NCI-H2196 (cell line): Measurements from ENCODE around the gene PRDM7.
"Not testable (repeated sequence)": the region's sequence is repeated elsewhere in the genome, so short reads cannot be mapped to it uniquely, and the experiment has no call there.

Experiments used
- DNase-seq: peaks from one replicate; lab custom pipeline; 2025; ENCODE audit not compliant: unreplicated experiment; lab: John Stamatoyannopoulos, UW

The PRDM7 gene

DNA sequence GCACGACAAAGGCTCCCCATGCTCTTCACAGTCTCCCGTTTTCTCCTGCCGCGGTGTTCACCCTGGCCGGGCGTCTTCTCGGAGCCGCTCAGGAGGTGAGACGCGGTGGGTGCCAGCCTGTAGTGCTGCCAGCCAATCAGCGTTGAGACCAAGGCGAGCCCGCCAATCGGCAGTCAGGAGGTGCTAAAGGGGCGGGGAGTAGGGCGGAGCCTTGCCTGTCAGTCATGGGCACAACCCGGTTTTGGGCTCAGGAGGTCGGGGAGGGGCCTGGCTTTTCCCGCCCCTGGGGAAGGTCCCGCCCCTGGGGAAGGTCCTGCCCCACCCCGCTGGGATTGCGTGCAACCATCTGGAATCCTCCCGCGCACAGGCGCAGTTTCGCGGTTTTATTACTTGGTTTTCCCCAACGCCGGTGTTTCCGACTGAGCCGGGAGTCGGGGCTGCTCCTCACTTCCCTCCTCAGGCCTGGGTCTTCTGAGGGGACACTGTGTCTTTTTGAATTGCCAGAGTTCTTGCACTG is at the start of gene PRDM7:
TSS of gene PRDM7 (minus strand) at position 92 of the 517 bp plus-strand sequence. CDS start 1,421 bp downstream, outside the sequence.
- DNase-seq, result peak; percentile 86

DNA sequence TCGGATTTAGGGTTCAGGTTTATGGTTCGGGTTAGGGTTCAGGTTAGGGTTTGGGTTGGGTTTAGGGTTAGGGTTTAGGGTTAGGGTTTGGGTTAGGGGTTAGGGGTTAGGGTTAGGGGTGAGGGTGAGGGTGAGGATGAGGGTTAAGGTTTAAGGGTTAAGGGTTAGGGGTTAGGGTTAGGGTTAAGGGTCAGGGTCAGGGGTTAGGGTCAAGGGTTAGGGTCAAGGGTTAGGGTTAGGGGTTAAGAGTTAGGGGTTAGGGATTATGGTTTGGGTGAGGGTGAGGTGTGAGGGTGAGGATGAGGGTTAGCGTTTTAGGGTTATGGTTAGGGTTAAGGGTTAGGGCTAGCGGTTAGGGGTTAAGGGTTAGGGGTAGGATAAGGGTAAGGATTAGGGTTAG is 44.7 kb upstream of the PRDM7 start:
- not testable (repeated sequence) for DNase-seq

GRCh38 chr16:90107617-90108016 is 30.5 kb upstream of the PRDM7 start:
- DNase-seq, result not testable (repeated sequence)

GRCh38 chr16:90107060-90107459 is 29.9 kb upstream of the PRDM7 start:
- DNase-seq, result not testable (repeated sequence)

- not testable (repeated sequence) for DNase-seq
Observed at GRCh38 chr16:90106271-90106670, 29.1 kb upstream of the PRDM7 start.

DNA sequence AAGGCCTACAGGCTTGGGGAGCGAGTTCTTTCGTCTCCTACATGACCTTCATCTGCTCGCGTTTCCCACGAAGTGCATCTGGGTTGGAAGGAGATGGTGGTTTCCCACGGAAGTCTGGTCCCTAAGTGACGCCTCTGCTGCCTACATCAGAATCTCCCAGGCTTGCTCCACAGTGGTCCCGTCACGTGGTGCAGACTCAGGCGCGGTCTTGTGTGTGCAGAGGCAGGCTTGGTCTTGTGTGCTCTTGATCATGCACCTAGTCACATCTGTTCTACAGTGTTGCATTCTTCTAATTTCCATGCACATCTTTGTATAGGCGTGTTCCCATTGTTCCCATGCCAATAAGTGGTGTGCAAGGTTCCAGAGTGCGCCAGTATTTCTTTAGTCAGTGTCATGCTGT is 27.6 kb upstream of the PRDM7 start:
- not testable (repeated sequence) for DNase-seq

DNA sequence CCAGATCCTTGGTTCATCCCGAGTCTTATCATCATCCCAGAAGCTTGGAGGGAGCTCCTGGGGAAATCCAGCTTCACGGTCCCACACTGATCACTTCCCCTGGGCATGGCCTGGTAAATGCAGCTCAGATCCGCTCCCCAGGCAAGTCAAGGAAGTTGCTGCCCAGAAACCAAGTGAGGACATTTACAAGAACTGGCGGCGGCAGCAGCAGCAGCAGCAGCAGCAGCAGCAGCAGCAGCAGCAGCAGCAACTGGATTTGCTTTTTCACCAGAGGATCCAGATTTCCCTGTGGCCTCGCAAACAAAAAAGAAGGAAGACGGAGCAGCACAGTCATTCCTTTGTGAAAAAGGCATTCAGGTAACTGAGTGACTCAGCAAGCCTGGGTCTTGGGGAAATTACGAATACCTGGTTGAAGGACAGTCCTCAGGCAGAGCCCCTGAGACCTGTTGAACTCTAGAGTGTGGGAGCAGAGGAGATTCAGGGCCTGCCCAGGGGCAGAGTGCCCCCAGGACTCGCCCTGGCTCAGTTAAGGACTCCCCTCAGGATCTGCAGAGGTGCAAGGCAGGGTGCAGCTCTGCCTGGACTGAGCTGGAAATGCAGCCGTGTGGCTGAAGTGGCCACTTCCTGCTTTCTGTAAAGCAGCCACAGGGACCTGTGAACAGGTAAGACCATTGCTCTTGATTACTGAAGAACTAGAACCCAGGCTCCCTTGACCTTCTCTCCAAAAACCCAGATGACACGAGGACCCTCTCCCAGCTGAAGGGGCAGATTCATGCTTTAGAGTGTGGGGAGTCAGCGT is 25.2 kb upstream of the PRDM7 start:
- DNase-seq, result not testable (repeated sequence)

GRCh38 chr16:90101332-90101731 is 24.2 kb upstream of the PRDM7 start:
- DNase-seq, result not testable (repeated sequence)

- not testable (repeated sequence) for DNase-seq
Observed at GRCh38 chr16:90100790-90101189, 23.7 kb upstream of the PRDM7 start.

- DNase-seq, result not testable (repeated sequence)
Observed at GRCh38 chr16:90100229-90100628, 23.1 kb upstream of the PRDM7 start.

DNA sequence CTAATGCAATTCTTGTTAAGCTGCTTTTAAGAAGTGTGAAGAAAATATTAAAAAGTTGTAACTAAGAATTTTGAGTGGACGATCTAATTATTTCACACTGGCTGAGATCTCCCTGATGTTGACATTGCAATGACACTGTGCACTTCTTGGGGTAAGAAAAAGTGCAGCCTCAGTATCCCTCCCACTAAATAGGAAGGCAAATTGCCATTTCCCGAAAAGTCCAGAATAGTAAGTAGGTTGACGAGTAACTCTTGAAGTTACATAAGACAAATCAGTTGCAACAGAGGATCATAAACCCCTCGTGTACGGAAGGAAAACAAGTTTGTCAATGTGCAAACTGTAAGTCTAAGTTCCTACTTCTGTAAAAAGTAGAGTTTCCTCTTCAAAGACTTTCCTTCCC is 21.8 kb upstream of the PRDM7 start:
- DNase-seq, result not testable (repeated sequence)

DNA sequence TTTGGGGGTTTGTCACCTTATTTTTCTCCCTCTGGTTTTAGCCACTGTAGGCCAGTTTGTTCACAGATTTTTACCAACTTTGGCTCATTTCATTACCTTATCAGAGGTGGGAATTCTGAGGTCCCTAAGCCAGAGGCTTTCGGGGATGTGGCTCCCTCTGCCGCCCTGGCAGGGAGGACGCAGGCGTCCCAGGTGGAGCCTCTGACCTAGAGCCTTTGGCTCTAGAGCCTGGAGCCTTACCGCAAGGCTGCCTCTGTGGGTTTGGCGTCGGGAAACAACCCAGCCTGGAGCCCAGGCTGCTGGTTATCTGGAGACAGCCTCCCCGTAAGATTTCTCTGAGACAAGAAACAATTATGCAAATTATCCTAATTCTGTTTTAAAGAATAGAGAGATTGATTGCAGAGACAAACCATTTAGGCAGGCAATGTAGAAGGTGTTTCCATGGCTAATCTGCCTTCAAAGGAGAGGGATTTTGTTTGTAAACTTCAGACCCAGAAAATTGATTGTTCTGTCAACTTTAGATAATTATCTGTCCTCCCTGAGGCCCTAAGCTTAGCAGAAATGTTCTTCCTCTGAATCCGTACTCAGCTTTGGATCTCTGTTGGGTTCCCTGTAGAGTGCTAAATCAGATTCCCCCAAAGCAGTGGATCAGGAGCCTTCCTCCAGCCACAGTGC is 20.0 kb upstream of the PRDM7 start:
- not testable (repeated sequence) for DNase-seq

GRCh38 chr16:90094791-90095190 is 17.7 kb upstream of the PRDM7 start:
- DNase-seq, result not testable (repeated sequence)

GRCh38 chr16:90094296-90094695 is 17.2 kb upstream of the PRDM7 start:
- not testable (repeated sequence) for DNase-seq

GRCh38 chr16:90093799-90094198 is 16.7 kb upstream of the PRDM7 start:
- DNase-seq, result not testable (repeated sequence)

DNA sequence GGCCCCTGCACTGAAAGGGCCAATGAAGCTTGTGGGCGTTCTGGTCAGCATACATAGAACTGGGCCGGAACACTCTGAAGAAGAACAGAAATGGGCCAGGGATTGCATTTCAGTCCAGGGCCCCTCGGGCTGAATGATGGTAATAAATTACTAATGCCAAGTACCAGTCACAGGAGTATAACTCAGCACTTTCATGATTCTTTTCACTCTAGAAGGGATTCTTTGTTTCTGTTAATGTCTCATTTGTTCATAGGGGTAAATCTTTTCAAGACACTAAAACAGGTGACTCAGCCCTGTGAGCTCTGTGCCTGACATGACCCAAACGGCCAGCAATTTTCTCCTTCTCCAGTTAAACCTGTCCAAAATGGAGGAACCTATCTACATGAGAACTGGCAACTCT is 15.7 kb upstream of the PRDM7 start:
- DNase-seq, result not testable (repeated sequence)

- no peak for DNase-seq
Observed at GRCh38 chr16:90084215-90084950, 7.3 kb upstream of the PRDM7 start.

DNA sequence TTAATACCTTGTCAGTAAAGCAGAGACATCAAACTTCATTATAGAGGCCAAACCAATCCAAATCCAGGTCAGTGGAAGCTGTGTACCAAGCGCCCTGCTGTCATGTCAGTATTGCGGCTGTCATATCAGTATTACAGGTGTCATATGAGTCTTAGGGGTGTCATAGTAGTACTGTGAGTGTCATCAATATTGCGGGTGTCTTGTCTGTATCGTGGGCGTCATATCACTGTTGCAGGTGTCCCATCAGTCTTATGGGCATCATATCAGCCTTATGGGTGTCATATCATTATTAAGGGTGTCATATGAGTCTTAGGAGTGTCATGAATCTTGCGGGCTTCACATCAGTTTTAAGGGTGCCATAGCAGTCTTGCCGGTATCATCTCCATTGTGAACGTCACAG is 6.0 kb upstream of the PRDM7 start:
- no peak for DNase-seq

DNA sequence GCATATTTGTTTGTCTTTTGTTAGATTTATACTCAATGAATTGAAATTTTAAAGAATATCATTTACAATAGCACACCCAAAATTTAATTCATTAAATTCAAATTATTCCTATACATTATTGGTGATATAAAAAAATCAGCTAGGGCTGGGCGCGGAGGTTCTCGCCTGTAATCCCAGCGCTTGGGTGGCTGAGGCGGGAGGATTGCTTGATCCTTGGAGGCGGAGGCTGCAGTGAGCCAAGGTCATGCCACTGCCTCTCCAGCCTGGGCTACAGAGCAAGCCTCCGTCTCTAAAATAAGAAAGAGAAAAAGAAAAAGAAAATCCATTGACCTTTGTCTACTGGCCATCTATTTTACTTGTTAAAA is 4.5 kb upstream of the PRDM7 start:
- no peak for DNase-seq

GRCh38 chr16:90078579-90078895 is 1.4 kb upstream of the PRDM7 start:
- peak; percentile 22 for DNase-seq

DNA sequence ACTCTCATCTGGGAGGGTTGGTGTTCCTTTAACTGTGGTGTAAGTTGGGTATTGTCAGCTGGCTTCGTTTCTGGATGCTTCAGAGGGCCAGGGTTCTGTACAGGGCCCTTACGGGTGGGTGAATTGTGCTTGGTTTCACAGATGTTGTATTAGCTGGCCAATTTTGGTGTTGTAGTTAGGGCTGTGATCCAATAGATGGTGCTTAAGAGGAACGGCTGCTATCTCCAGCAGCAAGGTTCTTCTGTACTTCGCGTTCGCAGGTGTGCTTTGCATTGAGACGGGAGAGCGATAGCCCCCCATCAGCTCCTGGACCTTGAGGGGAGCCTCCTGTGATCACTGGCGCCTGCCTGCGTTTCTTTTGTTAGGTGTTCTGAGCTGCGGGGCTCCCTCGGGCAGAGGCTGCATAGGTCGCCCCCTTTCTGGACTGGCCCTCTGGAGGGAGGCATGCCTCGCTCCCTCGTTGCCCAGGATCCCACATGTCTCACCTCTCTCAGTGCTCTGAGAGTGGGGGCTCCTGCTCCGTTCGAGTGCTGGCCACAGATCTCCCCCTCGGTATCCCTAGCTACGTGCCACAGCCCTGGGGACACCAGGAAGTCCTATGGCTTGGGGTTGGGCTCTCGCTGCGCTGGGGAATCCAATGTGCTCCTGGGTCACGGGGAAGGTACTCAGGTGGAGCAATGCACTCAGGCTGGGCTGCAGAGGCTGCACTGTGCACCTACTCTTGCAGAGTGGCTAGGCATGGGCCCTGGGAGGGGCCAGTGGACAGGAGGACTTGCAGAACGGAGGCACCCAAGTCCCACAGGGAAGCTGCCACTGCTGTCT is 837 bp upstream of the PRDM7 start:
- peak; percentile 34 for DNase-seq
